Stimulated activated CD4-positive, alpha-beta T cell treated with anti-CD3 and anti-CD28 coated beads, Interleukin-4, amount 100 ng/mL, for 1 hour (primary cell): Measurements from ENCODE around the gene PRF1.
"Not testable (repeated sequence)": the region's sequence is repeated elsewhere in the genome, so short reads cannot be mapped to it uniquely, and the experiment has no call there.

Experiments
- DNase-seq: peaks from one replicate; pipeline ENCODE4 v3.0.0-alpha.2; 2020

The PRF1 gene

DNA sequence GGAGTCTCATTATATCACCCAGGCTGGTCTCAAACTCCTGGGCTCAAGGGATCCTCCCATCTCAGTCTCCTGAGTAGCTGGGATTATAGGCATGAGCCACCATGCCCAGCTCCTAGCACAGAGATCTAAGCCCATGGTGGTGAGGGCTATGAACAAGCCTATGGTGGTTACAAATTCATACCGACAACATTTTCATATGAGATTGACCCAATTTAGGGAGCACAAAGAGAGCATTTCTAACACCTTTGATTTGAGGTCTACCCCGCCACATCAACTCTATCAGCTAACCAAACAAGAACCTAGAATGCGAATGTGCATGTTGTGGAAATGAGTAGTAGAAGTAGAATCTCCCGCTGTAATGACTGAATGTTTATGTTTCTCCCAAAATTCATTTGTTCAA is 14.2 kb upstream of the PRF1 start:
- no peak for DNase-seq

DNA sequence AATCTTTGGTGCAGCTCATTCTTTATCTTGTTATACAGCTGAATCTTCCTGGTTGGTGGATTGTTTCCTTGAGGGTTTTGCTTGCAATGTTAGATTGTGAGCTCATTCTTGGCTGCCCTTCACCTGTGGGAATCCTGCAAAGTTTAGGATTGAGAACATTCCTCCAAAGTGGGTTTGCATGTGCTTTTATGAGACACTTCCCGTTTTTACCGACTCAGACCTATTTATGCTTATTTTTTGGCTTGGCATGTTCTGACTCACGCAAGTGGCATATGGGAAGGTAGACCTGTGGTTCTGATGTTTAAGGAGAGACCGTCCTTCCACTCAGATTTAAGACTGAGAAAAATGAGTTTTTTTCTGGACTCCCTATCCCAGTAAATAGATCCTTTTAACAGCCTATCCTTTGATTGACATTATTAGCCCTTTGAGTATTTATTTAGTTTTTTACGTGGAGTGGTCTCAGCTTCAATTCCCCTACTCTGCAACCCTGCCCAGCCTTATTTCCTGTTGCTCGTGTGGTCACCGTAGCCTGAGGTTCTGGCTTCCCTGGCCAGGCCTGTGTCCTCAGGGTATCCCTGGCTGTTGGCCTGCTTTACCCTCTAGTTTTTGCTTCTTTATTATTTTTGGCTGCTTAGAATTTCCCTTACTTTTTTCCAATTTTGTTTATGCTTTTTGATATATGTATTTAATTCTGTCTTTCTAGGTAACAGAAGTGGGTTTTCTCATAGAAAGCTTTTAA is 13.4 kb upstream of the PRF1 start:
- DNase-seq = no peak

DNA sequence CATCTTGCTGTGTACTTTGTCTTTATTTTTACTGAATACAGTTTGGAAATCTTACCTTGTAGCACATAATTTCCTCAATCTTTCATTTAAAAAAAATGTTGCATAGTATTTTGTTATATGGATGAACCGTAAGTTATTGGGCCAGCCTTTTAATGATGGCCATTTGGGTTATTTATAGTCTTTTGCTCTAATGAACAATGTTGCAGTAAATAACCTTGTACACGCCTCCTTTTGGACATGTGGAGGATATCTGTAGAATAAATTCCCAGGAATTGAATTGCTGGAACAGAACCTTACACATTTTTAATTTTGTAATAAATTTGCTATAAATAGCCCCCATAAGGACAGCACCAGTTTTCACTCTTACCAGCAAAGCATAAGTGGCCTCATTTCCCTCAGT is 12.7 kb upstream of the PRF1 start:
- no peak for DNase-seq

DNA sequence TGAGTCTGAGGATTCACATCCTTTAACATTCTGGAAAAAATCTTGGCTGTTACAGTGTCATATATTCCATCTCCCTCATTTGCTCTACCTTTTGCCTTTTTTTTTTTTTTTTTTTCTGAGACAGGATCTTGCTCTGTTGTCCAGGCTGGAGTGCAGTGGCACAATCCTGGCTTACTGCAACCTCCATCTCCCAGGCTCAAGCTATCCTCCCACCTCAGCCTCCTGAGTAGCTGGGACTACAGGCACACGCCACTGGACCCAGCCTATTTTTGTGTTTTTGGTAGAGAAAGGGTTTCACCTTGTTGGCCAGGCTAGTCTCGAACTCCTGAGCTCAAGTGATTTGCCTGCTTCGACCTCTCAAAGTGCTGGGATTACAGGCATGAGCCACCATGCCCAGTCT is 11.8 kb upstream of the PRF1 start:
- DNase-seq = not testable (repeated sequence)

DNA sequence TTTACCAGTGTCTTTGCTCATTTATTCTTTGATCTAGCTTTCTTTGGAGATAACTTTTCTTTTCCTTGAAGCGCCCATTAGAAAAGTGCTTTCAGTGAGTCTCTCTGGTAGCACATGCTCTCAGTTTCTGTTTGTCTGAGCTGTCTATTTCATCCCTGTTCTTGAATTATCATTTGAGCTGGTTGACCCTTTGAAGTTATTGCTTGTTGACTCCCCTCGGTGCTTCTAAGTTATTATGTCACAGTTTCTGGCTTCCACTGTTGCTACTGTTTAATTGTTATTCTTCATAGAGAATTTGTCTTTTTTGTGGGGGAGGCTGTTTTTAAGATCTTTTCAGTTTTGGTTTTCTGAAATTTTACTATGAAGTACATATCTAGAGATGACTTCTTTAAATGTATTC is 11.4 kb upstream of the PRF1 start:
- DNase-seq = no peak

DNA sequence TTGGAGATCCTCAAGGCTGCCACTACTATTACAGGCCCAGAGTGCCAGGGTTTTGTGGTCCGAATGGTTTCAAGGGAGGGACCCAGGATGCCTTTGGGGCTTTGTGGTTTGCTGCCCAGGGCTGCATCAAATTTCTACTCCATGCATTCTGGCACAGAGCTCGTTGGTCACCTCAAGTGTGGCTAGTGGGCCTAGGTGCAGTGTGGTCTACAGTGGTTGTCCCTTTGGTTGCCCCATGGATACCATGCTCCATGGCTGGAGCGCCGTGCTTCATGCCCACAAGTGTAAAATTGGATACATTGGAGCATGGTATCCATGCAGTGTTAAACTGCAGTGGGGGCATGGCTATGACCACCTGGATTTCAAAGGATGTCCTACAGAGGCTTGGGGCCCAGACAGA is 5.4 kb upstream of the PRF1 start:
- DNase-seq = no peak

DNA sequence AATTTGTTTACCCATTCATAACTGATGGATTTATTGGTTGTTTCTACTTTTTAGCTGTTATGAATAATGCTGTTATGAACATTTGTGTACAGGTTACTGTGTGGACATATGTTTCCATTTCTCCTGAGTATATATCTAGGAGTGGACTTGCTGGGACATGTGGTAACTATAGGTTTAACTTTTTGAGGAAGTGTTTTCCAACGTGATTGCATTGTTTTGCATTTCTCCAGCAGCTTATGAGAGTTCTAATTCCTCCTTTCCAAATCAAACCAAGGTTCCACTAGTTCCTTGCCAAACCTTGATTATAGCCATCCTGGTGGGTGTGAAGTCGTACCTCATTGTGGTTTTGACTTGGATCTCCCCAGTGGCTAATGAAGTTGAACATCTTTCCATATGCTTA is 2.6 kb upstream of the PRF1 start:
- no peak for DNase-seq

DNA sequence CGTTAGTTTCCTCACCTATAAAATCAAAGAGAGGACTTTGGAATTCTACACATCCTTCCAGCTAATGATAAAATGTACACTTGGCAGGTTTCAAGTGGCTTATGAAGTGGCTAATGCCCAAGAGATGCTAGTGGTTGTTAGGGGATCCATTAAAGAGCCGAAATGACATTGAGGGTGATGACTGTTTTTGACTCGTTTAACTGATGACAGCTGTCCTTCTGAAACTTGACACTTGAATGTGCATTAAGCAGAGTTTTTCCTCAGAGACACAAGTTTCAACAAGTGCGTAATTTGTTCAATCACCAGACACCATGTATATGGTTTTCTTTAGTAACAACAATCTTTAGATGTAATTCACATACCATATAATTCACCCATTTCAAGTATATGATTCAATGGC is 1.6 kb upstream of the PRF1 start:
- no peak for DNase-seq

DNA sequence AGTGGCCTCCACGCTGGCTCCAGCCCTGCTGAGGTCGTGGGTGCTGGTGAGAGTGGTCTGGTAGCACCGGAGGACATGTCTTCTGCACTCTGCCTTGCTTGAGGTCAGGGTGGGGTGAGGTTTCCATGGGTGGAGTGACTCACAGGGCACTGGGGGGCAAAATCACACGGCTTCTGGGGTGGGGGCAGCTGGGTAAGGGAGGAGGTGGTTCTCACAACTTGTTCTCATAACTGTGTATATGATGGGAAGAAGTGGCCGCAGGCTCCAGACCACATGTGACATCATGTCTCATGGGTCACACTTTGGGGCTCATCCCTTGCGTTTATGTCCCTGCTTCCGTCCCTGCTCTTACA is 884 bp upstream of the PRF1 start:
- no peak for DNase-seq

DNA sequence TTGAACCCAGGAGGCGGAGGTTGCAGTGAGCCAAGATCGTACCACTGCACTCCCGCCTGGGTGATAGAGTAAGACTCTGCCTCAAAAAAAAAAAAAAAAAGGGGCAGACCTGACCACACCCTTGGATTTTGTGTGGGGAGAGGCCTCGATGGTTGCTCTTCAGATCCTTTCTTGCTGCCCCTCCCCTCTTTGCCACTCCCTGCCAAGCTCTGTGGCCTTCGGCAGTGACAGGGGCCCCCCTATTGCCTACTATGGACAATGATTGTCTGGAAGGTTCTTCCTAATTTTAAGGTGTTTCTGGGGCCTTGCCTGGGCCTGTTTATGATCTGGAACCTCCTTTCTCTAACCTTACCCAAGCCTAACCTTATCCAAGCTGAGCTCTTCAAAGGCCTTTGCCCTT is 795 bp downstream of the PRF1 start:
- DNase-seq = no peak

DNA sequence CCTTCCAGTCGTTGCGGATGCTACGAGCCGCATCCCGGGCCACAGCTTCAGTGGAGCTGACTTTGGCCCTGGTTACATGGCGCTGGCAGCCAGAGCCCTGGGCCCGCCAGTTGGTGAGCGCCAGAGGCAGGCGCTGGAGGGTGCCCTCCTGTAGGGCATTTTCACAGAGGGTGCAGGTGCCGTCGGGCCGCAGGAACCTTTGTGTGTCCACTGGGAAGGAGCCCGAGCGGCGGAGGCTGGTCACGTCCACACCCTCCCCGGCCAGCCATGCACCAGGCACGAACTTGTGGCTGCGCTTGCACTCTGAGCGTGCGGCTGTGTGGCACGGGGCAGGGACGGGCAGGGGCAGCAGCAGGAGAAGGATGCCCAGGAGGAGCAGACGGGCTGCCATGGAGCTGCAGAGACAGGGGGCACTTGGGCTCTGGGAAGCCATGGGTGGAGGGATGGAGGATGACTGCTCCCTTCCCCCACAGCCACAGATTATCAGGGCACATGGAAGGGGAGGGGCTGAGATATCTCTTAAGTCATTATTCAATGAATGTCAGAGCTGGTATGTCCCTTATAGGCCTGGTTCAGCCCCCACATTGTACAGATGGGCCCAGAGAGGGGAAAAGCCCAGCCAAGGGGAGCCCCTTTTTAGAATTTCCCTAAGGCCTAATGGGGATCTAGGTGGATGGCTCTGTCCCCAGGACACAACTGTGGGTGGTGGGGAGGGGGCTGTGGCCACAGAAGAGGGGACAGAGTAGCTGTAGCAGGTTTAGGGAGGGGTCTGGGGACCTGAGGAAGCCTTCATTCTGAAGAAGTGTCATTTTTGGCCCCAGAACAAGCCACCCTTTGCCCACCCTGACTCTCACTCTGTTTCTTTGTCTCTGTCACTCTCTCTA is 1.8 kb downstream of the PRF1 start:
- no peak for DNase-seq

DNA sequence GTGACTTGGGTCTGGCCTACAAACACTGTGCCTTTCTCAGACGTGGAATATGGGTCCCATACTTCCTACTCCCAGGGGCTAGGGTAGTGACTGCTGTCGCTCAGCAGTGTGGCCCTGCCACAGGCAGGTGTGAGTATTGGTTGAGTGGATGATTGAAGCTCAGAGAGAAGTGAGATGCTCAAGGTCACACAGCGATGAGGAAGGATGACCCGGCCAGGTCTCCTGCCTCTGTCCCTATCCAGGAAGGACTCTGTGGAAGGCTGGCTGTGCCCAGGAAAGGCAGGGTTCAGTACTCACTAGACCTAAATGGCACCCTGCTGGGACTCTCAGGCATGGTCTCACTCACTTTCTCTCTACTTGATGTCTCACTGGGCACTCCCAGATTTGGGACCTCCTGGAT is 2.8 kb downstream of the PRF1 start:
- no peak for DNase-seq

DNA sequence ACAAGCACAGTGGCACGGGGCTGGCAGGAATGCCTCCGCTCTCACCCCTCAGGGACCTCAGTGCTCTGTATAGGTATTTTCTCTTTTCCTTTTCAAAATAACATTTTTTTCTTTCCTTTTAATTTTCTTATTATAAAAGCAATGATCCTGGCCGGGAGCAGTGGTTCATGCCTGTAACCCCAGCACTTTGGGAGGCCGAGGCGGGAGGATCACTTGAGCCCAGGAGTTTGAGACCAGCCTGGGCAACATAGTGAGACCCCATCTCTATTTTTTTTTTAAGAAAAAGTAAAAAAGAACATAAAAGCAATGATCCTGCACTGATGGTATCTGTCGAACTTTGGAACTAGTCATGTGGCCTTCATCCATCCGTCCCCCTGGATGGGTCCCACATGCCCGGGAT is 3.2 kb downstream of the PRF1 start:
- DNase-seq = no peak

DNA sequence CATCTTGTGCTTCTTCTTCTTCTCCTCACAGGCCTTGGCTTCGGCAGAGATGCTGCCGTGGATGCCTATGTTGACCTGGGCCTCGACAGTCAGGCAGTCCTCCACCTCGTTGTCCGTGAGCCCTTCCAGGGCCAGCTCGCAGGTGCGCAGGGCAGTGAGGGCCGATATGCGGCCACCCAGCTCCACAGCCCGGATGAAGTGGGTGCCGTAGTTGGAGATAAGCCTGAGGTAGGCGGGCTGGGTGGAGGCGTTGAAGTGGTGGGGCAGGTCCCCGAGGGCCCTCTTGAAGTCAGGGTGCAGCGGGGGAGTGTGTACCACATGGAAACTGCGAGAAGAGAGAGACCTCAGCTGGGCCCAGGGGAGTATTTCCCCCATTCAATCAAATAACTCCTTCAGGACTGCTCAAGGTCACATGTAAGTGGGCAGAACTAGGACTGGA is 3.7 kb downstream of the PRF1 start:
- DNase-seq = no peak

DNA sequence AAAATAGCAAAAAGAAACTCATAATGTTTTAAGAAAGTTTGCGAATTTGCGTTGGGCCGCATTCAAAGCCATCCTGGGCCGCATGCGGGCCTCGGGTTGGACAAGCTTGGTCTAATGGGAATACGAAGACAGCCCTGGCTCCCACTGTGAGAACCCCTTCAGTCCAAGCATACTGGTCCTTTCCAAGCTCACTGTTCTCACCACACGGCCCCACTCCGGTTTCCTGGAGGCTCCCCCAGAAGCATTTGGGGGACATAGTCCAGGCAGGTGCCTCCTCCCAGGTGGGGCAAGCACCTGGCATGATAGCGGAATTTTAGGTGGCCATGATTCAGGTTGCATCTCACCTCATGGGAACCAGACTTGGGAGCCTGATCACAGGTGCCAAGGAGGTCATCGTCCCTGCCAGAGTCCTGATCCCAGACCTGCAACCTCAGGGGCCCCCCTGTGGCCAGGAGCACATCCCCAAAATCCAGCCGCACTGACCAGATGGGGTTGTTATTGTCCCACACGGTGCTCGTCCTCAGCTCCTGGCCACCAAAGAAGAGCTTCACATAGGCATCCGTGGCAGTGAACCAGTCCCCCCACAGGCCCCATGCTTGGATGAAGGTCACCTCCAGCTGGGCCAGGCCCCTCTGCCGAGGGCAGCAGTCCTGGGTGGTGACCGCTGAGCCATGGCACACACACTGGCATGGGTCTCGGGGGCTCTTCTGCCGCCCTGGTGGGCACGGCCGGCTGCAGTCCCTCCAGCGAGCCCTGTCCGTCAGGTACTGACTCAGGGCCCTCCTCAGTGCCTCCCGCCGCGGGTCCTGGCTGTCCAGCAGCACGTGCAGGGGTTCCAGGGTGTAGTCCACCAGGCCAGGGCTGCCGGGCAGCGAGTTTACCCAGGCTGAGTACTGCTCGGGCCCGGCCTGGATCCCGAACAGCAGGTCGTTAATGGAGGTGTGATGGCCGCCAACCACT is 4.4 kb downstream of the PRF1 start:
- no peak for DNase-seq

DNA sequence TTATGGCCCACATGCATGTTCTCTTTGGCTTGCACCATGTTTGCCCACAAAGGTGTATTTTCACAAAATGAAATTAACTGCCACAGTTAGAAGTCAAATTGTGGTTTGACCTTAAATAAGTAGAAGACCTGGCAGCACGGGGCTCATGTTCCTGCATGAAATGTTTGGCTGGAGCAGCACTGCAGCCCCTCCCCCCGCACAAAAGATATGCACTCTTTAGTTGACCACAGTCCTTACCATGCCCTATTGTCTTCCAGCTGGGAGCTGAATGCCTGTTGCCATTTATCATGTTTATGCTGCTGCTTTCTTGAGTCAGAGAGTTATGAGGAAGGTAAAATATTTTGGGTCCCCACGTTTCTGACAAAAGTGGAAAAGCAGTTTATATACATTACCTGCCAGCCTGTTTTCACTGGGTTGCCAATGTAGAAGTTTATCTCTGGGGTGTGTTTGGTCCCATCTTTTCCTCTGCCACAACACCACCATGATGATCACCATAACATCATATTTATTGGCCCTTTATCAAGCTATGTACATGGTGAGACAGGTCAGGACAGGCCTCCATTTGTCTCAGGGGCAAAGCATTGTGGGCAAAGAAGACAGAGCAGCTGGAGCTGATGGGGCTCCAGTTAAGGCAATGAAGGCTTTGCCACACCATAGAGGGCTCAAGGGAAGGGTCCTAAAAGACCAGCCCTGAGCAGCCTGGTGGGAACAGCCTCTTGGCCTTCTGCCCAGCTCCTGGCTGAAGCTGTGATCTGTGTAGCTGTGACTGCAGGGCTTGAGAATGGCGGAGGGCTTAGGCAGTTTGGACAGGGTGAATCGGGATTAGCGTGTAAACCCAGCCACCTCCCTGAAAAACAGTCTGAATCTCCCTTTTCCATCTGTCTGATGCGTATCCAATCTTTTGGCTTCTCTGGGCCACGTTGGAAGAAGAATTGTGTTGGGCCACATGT is 5.4 kb downstream of the PRF1 start:
- no peak for DNase-seq

DNA sequence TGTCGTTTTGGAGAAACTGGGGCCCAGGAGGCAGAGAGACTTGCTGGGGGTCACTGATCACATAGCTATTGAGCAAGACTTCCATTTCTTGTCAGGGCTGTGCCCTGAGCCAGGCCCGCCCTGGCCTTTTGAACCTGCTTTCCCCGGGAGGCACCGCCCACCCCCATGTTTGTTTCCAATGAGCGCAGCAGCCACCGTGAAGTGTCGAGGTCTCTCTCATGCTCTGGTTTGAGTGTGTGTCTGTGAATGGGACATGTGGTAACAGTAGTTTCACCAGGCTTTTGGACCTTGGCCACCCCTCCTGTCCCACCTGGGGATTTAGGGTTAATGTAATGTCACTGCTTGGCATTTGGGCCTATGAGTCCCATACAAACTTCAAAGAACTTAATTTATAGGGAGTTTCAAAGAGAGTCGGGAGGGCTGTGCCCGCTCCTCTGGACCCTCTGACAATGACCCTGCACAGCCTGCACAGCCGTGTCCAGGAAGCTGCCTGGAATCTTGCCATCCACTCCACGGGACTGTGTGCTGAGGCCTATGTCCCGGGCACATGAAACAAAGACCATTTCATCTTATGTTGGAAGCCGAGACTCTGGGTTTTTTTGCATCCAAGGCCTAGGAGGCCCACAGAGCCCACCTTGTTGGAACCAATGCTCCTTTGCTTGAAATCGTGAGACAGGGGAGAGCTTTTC is 6.3 kb downstream of the PRF1 start:
- DNase-seq = no peak

DNA sequence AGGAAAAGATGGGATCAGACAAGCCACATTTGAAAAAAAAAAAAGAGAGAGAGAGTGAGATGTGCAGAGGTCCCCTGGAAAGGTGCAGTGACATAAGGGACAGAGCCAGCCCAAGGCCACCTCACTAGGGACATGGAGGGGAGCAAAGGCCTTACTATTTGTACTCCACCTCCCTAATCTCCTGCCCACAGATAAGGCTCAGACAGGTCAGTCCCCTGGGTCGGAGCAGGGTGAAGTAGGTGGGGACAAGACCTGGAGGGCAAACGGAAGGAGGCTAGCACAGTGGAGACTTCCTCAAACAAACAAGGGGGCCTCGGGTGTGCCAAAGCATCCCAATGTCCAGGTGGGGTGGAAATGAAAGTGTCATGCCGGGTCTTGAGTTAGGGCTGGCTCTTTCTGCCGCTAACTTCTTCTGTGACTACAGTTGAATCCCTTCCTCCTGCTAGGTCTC is 7.0 kb downstream of the PRF1 start:
- no peak for DNase-seq

DNA sequence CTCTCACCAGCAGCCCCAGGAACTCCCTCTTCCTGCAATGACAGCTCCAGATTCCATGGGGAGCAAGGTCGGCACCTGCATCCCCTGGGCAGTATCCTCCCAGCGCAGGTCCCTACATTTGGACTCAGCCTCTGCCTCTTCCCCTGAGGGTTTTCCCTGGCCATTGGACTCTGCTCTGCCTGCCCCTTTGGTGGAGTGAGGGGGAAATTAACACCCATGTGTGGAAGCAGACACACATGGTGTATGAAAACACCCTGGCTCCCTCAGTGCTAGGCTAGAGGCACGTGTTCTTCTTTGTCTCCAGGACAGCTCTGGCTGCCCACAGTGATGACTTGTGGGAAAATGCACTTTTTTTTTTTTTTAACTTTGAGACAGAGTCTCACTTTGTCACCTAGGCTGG is 8.4 kb downstream of the PRF1 start:
- DNase-seq = no peak

DNA sequence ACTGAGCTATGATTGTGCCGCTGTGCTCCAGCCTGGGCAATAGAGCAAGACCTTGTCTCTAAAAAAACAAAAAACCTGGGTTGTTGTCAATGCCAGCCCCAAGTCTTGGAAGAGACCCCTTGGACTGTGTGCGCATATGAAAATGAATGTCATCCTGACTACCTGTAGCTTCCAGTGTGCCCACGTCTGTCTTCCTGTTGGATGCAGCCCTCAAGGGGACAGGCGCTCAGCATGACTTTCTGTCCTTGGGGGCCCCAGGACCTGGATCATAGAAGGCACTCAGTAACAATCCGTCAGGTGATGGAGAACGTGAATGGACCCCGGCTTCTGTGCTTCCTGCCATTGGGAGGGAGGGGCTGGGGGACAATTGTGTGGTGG is 9.0 kb downstream of the PRF1 start:
- DNase-seq = no peak

DNA sequence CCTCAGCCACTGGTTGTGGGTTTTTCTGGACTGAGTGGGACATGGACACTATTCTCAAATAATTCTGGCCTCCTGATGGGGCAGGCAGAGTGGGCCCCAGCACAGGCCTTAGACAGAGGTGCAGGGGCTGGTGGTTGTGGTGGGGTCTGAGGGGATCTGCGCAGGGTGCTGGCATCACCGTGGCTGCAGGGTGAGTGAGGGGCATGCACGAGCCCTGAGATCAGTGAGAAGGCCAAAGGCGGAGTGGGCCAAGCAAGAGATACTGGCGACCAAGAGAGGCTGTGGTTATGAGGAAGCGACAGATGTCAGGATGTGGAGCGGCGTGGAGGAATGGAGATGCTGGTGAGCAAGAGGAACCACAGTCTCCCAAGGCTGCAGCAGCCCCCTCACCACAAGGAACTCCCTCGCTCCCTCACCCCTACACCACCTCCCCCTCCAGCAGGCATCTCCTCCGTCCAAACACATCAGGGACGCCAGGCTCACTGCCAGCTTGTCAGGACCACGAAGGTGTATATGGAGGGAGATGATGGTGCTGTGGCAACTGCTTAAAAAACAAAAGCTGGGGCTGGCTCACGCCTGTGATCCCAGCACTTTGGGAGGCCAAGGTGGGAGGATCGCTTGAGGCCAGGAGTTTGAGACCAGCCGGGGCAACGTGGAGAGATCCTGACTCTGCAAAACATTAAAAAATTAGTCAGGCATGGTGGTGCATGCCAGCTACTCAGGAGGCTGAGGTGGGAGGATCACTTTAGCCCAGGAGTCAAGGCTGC is 9.6 kb downstream of the PRF1 start:
- DNase-seq = no peak
